Measurements from ENCODE around the gene ARPC2. TPM values are rescaled to one million over a fixed set of nuclear protein-coding genes. Genes with fewer than 3 reads are reported as not detected.
A peak's percentile ranks its signal among the peaks of the same experiment; 100 is the strongest.

Gene ARPC2
- total and polyA plus RNA-seq, 2 of the 13 experiments (the other 11 are each of a cell fraction or from before 2014, with no cell fraction given) = 168 to 303 TPM

DNA sequence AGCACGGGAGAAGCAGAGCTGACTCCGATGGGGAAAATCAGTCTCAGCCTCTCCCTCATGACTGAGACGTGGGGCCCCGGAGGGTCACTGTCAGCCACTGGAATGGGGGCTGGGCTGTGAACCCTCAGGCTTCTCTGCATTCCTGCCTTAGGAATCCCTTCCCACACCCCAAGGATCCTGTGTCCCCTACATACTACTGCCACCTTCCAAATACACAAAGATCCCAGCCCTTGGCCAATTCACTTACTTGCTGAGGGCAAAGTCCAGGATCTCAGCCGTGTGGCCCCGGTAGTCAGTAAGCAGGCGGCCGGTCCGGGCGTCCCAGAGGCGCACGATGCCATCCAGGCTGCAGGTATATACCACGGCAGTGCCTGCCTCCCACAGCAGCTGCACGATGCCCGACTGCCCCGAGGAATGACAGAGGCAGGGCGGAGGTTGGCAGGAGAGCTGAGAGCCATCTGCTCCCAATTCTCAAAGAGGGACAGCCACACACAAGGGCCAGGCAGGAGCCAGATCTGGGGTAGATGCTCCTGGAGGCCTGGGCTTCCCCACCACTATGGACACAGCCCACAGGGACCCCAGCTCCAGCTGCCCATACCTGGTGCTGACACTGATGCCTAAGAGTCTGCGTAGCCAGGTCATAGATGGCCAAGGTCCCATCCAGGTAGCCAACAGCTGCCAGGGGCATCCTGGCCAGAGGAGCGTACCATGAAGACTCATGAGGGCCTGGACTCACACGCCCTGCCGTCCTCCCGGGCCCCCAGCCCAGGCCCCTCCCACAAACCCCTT, 48.0 kb downstream of the ARPC2 start (continued):
- TF ChIP-seq, protein P1, sequence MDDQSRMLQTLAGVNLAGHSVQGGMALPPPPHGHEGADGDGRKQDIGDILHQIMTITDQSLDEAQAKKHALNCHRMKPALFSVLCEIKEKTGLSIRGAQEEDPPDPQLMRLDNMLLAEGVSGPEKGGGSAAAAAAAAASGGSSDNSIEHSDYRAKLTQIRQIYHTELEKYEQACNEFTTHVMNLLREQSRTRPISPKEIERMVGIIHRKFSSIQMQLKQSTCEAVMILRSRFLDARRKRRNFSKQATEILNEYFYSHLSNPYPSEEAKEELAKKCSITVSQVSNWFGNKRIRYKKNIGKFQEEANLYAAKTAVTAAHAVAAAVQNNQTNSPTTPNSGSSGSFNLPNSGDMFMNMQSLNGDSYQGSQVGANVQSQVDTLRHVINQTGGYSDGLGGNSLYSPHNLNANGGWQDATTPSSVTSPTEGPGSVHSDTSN (CRISPR knock-in tag; IDR thresholded peaks at IDR 0.05; ENCODE audit: borderline replicate concordance) = no peak
- TF ChIP-seq KLF16 (CRISPR knock-in tag; IDR thresholded peaks at IDR 0.05) = no peak
- TF ChIP-seq, protein P2, sequence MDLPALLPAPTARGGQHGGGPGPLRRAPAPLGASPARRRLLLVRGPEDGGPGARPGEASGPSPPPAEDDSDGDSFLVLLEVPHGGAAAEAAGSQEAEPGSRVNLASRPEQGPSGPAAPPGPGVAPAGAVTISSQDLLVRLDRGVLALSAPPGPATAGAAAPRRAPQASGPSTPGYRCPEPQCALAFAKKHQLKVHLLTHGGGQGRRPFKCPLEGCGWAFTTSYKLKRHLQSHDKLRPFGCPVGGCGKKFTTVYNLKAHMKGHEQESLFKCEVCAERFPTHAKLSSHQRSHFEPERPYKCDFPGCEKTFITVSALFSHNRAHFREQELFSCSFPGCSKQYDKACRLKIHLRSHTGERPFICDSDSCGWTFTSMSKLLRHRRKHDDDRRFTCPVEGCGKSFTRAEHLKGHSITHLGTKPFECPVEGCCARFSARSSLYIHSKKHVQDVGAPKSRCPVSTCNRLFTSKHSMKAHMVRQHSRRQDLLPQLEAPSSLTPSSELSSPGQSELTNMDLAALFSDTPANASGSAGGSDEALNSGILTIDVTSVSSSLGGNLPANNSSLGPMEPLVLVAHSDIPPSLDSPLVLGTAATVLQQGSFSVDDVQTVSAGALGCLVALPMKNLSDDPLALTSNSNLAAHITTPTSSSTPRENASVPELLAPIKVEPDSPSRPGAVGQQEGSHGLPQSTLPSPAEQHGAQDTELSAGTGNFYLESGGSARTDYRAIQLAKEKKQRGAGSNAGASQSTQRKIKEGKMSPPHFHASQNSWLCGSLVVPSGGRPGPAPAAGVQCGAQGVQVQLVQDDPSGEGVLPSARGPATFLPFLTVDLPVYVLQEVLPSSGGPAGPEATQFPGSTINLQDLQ (CRISPR knock-in tag; IDR thresholded peaks at IDR 0.05) = no peak
- TF ChIP-seq RFXAP (CRISPR knock-in tag; IDR thresholded peaks at IDR 0.05; ENCODE audit: borderline replicate concordance) = no peak
- TF ChIP-seq ZIK1 (CRISPR knock-in tag; IDR thresholded peaks at IDR 0.05; ENCODE audit: borderline replicate concordance, low read depth) = no peak
- TF ChIP-seq, protein P3, sequence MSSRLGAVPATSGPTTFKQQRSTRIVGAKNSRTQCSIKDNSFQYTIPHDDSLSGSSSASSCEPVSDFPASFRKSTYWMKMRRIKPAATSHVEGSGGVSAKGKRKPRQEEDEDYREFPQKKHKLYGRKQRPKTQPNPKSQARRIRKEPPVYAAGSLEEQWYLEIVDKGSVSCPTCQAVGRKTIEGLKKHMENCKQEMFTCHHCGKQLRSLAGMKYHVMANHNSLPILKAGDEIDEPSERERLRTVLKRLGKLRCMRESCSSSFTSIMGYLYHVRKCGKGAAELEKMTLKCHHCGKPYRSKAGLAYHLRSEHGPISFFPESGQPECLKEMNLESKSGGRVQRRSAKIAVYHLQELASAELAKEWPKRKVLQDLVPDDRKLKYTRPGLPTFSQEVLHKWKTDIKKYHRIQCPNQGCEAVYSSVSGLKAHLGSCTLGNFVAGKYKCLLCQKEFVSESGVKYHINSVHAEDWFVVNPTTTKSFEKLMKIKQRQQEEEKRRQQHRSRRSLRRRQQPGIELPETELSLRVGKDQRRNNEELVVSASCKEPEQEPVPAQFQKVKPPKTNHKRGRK (CRISPR knock-in tag; IDR thresholded peaks at IDR 0.05) = 0 out of 2 replicates have a peak, but pooled peaks have one; percentile 22
- TF ChIP-seq ZNF782 (CRISPR knock-in tag; IDR thresholded peaks at IDR 0.05; ENCODE audit: borderline replicate concordance) = peak; percentile 37; the same call in 1 of the 2 replicates
- TF ChIP-seq, protein P4, sequence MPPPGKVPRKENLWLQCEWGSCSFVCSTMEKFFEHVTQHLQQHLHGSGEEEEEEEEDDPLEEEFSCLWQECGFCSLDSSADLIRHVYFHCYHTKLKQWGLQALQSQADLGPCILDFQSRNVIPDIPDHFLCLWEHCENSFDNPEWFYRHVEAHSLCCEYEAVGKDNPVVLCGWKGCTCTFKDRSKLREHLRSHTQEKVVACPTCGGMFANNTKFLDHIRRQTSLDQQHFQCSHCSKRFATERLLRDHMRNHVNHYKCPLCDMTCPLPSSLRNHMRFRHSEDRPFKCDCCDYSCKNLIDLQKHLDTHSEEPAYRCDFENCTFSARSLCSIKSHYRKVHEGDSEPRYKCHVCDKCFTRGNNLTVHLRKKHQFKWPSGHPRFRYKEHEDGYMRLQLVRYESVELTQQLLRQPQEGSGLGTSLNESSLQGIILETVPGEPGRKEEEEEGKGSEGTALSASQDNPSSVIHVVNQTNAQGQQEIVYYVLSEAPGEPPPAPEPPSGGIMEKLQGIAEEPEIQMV (CRISPR knock-in tag; IDR thresholded peaks at IDR 0.05; ENCODE audit: low read depth) = no peak
- no peak for TF ChIP-seq CBX2 (IDR thresholded peaks at IDR 0.05; ENCODE audit: low read depth, low read length)
- no peak for TF ChIP-seq CBX2 (CRISPR knock-in tag; IDR thresholded peaks at IDR 0.05; ENCODE audit: low read depth)
- no peak for TF ChIP-seq ZFP37 (CRISPR knock-in tag; IDR thresholded peaks at IDR 0.05; ENCODE audit: borderline replicate concordance)
- TF ChIP-seq ZNF260 (CRISPR knock-in tag; IDR thresholded peaks at IDR 0.05; ENCODE audit: borderline replicate concordance, low read depth) = no peak
- no peak for TF ChIP-seq ZNF615 (CRISPR knock-in tag; IDR thresholded peaks at IDR 0.05; ENCODE audit: borderline replicate concordance)
- no peak for TF ChIP-seq CHCHD3 (CRISPR knock-in tag; IDR thresholded peaks at IDR 0.05)
- TF ChIP-seq, protein P5, sequence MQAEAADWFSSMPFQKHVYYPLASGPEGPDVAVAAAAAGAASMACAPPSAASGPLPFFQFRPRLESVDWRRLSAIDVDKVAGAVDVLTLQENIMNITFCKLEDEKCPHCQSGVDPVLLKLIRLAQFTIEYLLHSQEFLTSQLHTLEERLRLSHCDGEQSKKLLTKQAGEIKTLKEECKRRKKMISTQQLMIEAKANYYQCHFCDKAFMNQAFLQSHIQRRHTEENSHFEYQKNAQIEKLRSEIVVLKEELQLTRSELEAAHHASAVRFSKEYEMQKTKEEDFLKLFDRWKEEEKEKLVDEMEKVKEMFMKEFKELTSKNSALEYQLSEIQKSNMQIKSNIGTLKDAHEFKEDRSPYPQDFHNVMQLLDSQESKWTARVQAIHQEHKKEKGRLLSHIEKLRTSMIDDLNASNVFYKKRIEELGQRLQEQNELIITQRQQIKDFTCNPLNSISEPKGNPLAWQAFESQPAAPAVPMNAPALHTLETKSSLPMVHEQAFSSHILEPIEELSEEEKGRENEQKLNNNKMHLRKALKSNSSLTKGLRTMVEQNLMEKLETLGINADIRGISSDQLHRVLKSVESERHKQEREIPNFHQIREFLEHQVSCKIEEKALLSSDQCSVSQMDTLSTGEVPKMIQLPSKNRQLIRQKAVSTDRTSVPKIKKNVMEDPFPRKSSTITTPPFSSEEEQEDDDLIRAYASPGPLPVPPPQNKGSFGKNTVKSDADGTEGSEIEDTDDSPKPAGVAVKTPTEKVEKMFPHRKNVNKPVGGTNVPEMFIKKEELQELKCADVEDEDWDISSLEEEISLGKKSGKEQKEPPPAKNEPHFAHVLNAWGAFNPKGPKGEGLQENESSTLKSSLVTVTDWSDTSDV (CRISPR knock-in tag; IDR thresholded peaks at IDR 0.05) = no peak
- peak; percentile 71 for TF ChIP-seq GATAD2A (CRISPR knock-in tag; IDR thresholded peaks at IDR 0.05)
- peak; percentile 42 for TF ChIP-seq MED1 (CRISPR knock-in tag; IDR thresholded peaks at IDR 0.05)
- TF ChIP-seq ZNF12 (CRISPR knock-in tag; IDR thresholded peaks at IDR 0.05) = no peak
- TF ChIP-seq ONECUT2 (CRISPR knock-in tag; IDR thresholded peaks at IDR 0.05) = no peak
